ENCODE results near the gene SSBP1.
"Not testable (repeated sequence)": the region's sequence is repeated elsewhere in the genome, so short reads cannot be mapped to it uniquely, and the experiment has no call there.

SSBP1 gene

DNA sequence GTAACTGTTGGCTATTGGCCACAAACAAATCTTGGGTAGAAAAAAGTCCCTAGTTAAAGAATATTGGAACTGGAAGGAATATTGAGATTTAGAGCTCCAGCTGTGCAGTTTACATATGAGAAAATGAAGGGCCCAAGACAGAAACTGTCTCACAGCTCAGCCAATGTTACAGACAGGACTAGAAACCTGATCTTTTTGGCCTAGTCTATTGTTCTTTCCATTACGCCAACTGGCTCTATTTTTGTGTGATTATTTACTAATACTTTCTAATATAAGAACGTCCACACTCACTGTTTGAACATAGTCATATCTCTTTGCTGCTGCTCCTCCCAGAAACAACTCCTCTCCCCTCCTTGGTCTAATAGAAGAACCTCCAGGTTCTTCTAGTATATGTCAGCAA lies 28.8 kb upstream of the SSBP1 start:
- DNase-seq (ENCODE audit: low read depth in 2 of 2), result no peak

DNA sequence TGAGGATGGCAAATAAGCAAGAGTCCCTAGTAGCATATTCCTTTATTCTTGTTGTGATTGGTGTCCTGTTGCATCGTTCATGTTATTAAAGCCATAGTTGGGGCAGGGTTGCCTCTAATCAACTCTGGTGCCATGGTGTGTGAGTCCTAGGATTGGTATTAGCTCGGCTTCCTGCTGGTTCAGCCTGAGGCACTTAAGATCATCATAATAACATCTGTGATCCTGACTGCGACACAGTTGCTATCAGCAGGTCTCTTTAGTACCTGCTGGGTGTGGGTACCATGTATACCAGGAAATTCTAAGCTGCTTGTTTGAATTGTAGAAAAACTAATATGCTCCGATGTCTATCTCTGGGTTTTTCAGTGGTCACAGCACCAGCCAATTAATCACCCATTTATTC lies 28.4 kb upstream of the SSBP1 start:
- no peak for DNase-seq (ENCODE audit: low read depth in 2 of 2)

GRCh38 chr7:141710301-141710700 lies 27.9 kb upstream of the SSBP1 start:
- DNase-seq (ENCODE audit: low read depth in 2 of 2), result no peak

GRCh38 chr7:141712603-141713255 lies 25.4 kb upstream of the SSBP1 start:
- no peak for DNase-seq (ENCODE audit: low read depth in 2 of 2)

DNA sequence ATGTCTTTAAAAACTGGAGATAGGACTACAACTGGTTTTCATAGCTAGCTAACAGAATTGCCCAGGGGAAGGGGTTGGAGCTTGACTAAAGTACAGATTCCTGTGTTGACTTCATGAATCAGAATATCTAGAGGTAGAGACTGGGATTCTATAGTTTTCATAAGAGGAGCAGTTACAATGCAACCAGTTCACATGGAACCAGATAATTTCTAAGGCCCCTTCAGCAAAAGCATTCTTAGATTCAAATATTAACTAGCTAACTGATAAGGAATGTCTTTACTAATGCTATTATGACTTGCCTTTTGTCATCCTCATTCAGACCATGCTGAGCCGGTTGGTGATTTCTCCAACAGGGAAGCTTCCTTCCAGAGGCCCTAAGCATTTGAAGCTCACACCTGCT lies 24.3 kb upstream of the SSBP1 start:
- DNase-seq (ENCODE audit: low read depth in 2 of 2), result no peak

DNA sequence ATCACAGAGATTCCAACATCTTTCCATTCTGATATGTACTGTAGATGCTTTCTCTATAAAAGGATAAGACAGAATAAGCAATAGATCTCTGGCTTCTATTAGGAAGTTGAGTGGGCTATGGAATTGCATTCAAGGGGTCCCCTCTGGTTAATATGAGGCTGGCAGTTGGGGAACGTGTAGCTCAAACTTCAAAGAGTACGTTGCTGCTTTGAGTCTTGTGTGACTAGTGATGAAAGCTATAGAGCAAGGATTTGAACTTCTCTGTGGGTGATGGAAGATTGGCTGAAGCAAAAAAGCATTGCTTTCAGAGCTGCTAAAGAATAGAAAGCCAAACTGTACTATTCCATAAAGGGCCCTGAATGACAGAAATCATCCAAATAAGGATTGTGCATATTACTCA lies 23.6 kb upstream of the SSBP1 start:
- DNase-seq (ENCODE audit: low read depth in 2 of 2), result no peak

DNA sequence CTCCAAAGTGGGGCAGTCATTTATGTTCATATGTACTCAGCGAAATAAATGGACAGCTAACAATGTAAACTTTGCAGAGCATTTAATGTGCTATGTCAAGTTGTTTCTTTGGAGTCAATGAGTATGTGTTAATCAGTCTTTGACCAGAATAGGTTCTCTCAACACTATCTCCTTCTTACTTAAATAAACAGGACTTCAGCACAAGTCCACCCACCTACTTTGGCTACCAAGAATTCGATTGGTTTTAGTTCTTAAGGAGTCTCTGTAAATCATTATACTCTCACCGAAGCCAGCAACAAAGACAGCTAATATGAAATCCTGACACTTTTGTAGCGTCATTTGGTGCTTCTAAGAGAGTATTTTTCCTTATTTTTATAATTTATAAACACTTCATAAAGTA lies 23.1 kb upstream of the SSBP1 start:
- no peak for DNase-seq (ENCODE audit: low read depth in 2 of 2)

- DNase-seq (ENCODE audit: low read depth in 2 of 2), result no peak
Measured at GRCh38 chr7:141715794-141716689, 22.1 kb upstream of the SSBP1 start.

DNA sequence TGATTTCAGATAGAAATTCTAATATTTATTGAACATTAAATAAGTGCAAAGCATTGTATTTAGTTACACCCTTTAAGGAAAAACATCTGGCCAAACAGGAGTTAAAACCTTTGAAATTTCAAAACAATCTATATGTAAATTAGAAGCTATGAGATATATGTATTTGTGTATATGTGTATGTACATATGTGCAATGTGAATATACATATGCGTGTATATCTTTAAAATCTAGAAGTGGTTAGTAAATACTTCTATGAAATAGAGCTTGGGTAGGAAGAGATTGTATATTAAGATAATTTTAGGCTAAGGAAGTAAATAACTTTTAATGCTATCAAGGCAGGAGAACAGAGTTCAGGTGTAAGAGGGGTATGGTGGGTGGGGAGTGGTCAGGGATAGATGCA lies 20.7 kb upstream of the SSBP1 start:
- no peak for DNase-seq (ENCODE audit: low read depth in 2 of 2)

DNA sequence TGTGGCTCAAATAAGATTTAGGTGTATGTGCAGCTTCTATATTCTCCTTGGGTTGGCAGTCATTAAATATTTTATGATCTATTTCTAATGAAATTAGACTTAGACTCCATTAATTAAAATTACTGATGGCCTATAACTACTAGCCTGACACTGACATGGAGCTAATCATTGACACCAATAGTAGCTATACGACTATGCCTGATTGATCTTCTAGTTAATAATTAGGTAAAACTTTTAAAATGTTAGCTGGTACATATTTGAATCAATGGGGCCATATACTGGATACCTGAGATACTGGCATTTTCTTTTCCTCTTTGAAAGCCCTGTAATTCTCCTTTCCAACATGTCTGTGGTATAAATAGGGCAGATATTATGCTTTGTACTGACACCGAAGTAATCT lies 15.6 kb upstream of the SSBP1 start:
- no peak for DNase-seq (ENCODE audit: low read depth in 2 of 2)

- DNase-seq (ENCODE audit: low read depth in 2 of 2), result no peak
Measured at GRCh38 chr7:141729020-141729419, 9.1 kb upstream of the SSBP1 start.

DNA sequence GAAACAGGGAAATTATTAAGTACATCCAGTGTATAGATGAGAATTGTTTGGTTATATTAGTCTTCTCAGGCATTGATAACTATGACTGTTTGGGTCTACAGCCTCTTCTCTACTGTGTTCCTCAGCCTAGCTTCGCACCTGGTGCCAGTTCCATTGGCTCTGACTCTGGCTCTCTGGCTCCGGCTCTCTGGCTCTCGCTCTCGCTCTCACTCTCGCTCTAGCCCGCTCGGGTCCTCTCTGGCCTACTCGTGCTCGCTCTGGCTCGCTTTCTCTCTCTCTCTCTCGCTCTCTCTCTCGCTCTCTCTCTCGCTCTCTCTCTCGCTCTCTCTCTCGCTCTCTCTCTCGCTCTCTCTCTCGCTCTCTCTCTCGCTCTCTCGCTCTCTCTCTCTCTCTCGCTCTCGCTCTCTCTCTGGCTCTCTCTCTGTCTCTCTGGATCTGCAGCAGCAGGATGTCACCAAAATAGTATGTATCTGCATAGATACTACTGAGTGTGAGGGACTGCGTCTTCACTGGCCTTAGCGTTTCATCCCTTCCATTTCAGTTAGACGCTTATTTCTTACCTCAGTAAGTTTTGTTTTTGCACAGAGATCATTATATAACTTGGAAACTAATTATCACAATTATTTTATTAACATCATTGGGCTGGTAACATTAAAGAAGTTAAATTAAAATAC lies 6.5 kb upstream of the SSBP1 start:
- no peak for DNase-seq (ENCODE audit: low read depth in 2 of 2)

DNA sequence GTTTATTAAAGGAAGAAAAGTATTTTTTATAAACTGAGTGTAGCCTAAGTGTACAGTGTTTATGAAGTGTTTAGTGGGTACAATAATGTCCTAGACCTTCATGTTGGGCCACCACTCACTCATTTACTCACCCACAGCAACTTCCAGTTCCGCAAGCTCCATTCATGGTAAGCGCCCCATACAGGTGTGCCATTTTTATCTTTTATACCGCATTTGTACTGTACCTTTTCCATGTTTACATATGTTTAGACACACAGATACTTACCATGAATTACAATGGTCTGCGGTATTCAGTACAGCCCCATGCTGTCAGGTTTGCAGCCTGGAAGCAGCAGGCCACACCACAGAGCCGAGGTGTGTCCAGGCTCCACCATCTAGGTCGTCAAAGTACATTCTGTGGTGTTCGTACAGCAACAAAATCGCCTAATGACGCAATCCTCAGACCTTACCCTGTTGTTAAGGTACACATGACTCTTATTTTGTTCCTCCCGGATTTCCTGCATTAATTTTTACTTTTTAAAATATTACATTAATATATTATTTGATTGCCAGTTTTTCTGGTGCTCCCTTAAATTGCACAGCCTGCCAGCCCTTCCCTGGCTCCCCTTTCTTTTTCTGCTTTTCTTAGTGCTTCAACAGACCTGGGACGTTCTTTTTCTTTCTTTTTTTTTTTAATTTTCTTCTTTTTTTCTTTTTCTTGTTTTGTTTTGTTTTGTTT lies 881 bp upstream of the SSBP1 start:
- DNase-seq (ENCODE audit: low read depth in 2 of 2), result peak in 1 of 2 donors; percentile 2

- no peak for DNase-seq (ENCODE audit: low read depth in 2 of 2)
Measured at GRCh38 chr7:141738592-141739013, 445 bp downstream of the SSBP1 start.

GRCh38 chr7:141739250-141739649 lies 1.1 kb downstream of the SSBP1 start:
- no peak for DNase-seq (ENCODE audit: low read depth in 2 of 2)

GRCh38 chr7:141742229-141742628 lies 4.1 kb downstream of the SSBP1 start:
- DNase-seq (ENCODE audit: low read depth in 2 of 2), result no peak

DNA sequence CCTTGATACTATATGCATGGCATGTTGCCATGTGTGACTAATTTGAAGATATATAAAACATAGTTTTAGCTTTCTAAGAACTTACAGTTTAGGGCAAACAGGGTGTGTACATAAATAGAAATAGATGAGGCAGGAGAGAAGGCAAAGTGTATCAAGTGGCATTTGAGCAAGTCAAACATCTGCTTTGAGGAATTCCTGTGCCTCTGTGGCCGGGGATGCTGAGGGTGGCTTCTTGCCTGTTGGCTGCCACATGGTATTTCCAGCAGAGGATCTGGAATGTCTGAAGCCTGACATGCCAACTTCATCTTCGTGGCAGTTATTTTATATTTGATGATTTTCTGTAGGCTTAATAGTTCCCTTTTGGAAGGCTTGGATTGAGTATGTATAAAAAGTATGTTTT lies 6.0 kb downstream of the SSBP1 start:
- no peak for DNase-seq (ENCODE audit: low read depth in 2 of 2)

DNA sequence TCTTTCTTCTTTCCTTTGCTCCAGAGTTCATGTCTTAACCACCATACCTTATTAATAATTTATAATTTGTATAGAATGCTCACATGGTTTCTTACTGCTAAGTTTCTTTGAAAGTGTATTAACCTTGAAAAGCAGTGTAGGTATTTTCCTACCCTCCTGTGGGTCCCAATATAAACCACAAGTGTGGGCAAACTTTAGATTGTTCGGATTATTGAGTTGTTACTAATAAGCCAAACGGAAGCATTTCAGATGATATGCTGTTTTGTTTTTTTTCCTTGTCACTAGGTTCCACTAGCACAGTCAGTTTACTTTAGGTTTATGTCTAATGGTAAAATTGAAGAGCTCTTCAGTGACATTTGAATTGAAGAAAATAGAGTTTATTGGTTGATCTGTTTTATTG lies 10.2 kb downstream of the SSBP1 start:
- no peak for DNase-seq (ENCODE audit: low read depth in 2 of 2)

DNA sequence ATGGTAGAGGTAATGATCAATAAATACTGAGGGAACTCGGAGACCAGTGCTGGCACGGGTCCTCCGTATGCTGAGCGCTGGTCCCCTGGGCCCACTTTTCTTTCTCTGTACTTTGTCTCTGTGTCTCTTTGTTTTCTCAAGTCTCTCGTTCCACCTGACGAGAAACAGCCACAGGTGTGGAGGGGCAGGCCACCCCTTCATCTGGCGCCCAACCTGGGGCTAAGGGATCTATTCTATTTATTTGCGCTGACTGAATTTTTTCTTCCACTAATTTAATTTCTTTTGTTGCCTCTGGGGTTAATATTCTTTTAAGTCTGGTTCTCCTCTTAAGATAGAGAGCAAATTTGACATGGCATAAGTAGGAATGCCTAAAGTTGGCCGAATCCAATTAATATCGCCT lies 13.7 kb downstream of the SSBP1 start:
- DNase-seq (ENCODE audit: low read depth in 2 of 2), result not testable (repeated sequence)

GRCh38 chr7:141752634-141753033 lies 14.5 kb downstream of the SSBP1 start:
- no peak for DNase-seq (ENCODE audit: low read depth in 2 of 2)

GRCh38 chr7:141754939-141755338 lies 16.8 kb downstream of the SSBP1 start:
- no peak for DNase-seq (ENCODE audit: low read depth in 2 of 2)

- DNase-seq (ENCODE audit: low read depth in 2 of 2), result no peak
Measured at GRCh38 chr7:141763797-141764196, 25.6 kb downstream of the SSBP1 start, which contains the start of gene TAS2R3. Gene TAS2R3, plus strand, starts transcription at chr7:141764097. Its CDS starts 62 bp downstream, at chr7:141764159.

All from stimulated activated CD8-positive, alpha-beta memory T cell treated with anti-CD3 and anti-CD28 coated beads, Interleukin-15, amount 100 ng/mL, for 4 hours (primary cell).